Measurements from ENCODE around the gene CERK.

CERK gene

GRCh38 chr22:46749682-46750529 is 11.9 kb upstream of the CERK start:
- Histone ChIP-seq H4K20me1 (ENCODE audit: insufficient read depth, low read length) (no peaks in the 10 kb centered on the region), H3K4me3 (ENCODE audit: low read length) (no peak overlapping the region), H3K4me2 (ENCODE audit: low read depth, low read length) (no peak overlapping the region), H3K9ac (ENCODE audit: low read length) (no peak overlapping the region), H3K4me1 (ENCODE audit: low read length) (peaks cover 9% of the 10 kb centered on the region), H3K9me3 (replicated peaks; ENCODE audit: insufficient read depth, low read length) (no peaks in the 10 kb centered on the region), H3K27ac (ENCODE audit: low read length) (no peak overlapping the region), H3F3A (ENCODE audit: insufficient read depth, low read length) (no peaks in the 10 kb centered on the region), H2AFZ (ENCODE audit: low read length) (no peak overlapping the region), H3K36me3 (replicated peaks; ENCODE audit: insufficient read depth, low read length) (no peaks in the 10 kb centered on the region), H3K79me2 (ENCODE audit: low read length) (no peaks in the 10 kb centered on the region), H3K27me3 (replicated peaks; ENCODE audit: insufficient read depth, low read length) (peaks cover 26% of the 10 kb centered on the region), H3K9me2 (replicated peaks; ENCODE audit: insufficient read depth, low read length) (no peaks in the 10 kb centered on the region)
- DNase-seq = no peak
- TF ChIP-seq EZH2phosphoT487 (IDR thresholded peaks at IDR 0.05; ENCODE audit: low read length) = no peak
- TF ChIP-seq, protein P1, sequence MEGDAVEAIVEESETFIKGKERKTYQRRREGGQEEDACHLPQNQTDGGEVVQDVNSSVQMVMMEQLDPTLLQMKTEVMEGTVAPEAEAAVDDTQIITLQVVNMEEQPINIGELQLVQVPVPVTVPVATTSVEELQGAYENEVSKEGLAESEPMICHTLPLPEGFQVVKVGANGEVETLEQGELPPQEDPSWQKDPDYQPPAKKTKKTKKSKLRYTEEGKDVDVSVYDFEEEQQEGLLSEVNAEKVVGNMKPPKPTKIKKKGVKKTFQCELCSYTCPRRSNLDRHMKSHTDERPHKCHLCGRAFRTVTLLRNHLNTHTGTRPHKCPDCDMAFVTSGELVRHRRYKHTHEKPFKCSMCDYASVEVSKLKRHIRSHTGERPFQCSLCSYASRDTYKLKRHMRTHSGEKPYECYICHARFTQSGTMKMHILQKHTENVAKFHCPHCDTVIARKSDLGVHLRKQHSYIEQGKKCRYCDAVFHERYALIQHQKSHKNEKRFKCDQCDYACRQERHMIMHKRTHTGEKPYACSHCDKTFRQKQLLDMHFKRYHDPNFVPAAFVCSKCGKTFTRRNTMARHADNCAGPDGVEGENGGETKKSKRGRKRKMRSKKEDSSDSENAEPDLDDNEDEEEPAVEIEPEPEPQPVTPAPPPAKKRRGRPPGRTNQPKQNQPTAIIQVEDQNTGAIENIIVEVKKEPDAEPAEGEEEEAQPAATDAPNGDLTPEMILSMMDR (IDR thresholded peaks at IDR 0.05; ENCODE audit: low read length) = no peak
- TF ChIP-seq EZH2 (optimal IDR thresholded peaks at IDR 0.05; ENCODE audit: low read depth, low read length) = no peak

DNA sequence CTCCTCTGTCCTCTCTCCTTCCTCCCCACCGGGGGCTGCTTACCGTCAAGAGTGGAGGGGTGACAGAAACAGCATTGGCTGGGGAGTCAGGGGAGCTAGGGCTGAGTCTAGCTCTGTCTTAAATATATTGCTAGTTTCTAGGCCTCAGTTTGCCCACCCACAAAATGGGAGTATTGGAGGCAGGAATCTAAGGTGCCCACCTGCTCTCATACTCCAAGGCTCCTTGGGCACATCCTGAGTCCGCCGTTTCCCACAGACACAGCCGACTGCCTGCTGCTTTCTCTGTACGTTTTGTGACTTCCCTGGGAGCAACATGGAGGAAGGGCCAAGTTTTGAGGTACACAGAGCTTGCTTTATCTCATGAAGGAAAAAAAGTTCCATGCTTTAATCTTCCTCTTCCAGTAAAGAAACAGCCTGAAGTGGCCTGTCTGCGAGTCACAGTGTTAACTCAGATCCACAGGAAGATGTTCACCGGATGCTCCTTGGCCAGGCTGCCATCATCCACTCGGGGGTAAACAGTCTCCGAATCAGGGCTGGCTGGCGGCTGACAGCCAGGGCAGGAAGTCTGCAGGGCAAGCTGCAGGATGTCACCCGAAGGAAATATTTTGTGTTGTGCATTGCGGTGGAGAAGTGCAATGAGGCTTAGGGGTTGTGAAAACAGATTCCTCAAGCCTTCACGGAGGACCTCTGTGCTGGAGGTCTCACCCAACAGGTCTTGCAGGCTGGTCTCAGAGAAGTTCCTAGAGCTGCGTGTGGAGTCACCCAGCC is 11.0 kb upstream of the CERK start:
- no peak overlapping the region for H3K4me2 ChIP-seq (ENCODE audit: low read depth, low read length)

DNA sequence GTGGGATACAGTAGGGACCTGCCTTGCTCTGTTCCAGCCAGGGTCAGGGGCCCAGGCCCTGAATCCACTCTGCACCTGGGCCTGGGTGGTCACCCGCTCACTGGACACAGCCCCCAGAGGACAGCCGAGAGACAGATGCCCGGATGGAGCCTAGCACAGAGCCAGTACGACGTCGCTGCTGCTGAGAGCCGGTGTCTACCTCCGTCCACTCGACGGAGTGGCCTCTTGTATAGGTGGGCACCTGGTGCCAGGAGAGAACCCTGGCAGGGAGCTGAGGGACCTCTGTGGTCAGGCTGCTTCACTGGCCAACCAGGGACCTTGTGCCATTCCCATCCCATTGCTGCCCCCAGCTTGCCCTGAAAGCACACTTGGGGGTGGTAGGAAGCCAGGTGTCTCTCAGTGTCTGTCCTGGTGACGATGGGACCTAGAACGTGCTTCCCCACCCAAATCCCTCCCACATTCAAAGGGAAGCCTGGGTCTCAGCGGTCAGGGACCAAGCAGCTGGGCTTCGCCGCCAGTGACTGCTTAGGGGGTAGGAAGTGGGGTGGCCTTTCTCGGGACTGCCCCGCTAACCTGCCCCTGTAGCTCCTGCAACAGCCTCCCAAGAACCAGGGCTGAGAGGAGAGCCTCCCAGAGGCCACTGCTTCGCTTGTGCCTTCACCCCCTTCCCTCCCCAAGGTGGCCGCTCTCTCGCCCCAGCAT is 10.3 kb upstream of the CERK start:
- Histone ChIP-seq H3K4me1 (ENCODE audit: low read length) (no peaks in the 10 kb centered on the region), H3K4me2 (ENCODE audit: low read depth, low read length) (no peak overlapping the region), H3K4me3 (ENCODE audit: low read length) (no peak overlapping the region), H3K27me3 (replicated peaks; ENCODE audit: insufficient read depth, low read length) (peaks cover 26% of the 10 kb centered on the region), H3F3A (ENCODE audit: insufficient read depth, low read length) (no peaks in the 10 kb centered on the region), H3K27ac (ENCODE audit: low read length) (no peak overlapping the region), H2AFZ (ENCODE audit: low read length) (no peak overlapping the region), H4K20me1 (ENCODE audit: insufficient read depth, low read length) (no peaks in the 10 kb centered on the region), H3K79me2 (ENCODE audit: low read length) (no peaks in the 10 kb centered on the region), H3K9ac (ENCODE audit: low read length) (no peak overlapping the region), H3K36me3 (replicated peaks; ENCODE audit: insufficient read depth, low read length) (no peaks in the 10 kb centered on the region), H3K9me2 (replicated peaks; ENCODE audit: insufficient read depth, low read length) (no peaks in the 10 kb centered on the region), H3K9me3 (replicated peaks; ENCODE audit: insufficient read depth, low read length) (no peaks in the 10 kb centered on the region)
- no peak for DNase-seq
- TF ChIP-seq EZH2 (optimal IDR thresholded peaks at IDR 0.05; ENCODE audit: low read depth, low read length) = no peak
- no peak for TF ChIP-seq EZH2phosphoT487 (IDR thresholded peaks at IDR 0.05; ENCODE audit: low read length)
- TF ChIP-seq, protein P1 (IDR thresholded peaks at IDR 0.05; ENCODE audit: low read length) = no peak

More for the DNA sequence above, 11.0 kb upstream of the CERK start:
- no peaks in the 10 kb centered on the region for H3K79me2 ChIP-seq (ENCODE audit: low read length)
- no peaks in the 10 kb centered on the region for H3K9me3 ChIP-seq (replicated peaks; ENCODE audit: insufficient read depth, low read length)
- no peaks in the 10 kb centered on the region for H3K9me2 ChIP-seq (replicated peaks; ENCODE audit: insufficient read depth, low read length)
- H3K9ac ChIP-seq (ENCODE audit: low read length) = no peak overlapping the region
- no peaks in the 10 kb centered on the region for H3F3A ChIP-seq (ENCODE audit: insufficient read depth, low read length)
- no peak overlapping the region for H2AFZ ChIP-seq (ENCODE audit: low read length)
- no peaks in the 10 kb centered on the region for H3K36me3 ChIP-seq (replicated peaks; ENCODE audit: insufficient read depth, low read length)
- no peaks in the 10 kb centered on the region for H4K20me1 ChIP-seq (ENCODE audit: insufficient read depth, low read length)
- H3K4me3 ChIP-seq (ENCODE audit: low read length) = no peak overlapping the region
- no peak overlapping the region for H3K27ac ChIP-seq (ENCODE audit: low read length)
- H3K27me3 ChIP-seq (replicated peaks; ENCODE audit: insufficient read depth, low read length) = peaks cover 26% of the 10 kb centered on the region
- TF ChIP-seq, protein P1 (IDR thresholded peaks at IDR 0.05; ENCODE audit: low read length) = no peak
- TF ChIP-seq EZH2phosphoT487 (IDR thresholded peaks at IDR 0.05; ENCODE audit: low read length) = no peak
- no peak for TF ChIP-seq EZH2 (optimal IDR thresholded peaks at IDR 0.05; ENCODE audit: low read depth, low read length)
- no peak for DNase-seq
- peaks cover 3% of the 10 kb centered on the region for H3K4me1 ChIP-seq (ENCODE audit: low read length)
